ENCODE data around the gene SDK2. TPM values are rescaled to one million over a fixed set of nuclear protein-coding genes. Genes with fewer than 3 reads are reported as not detected.

Gene SDK2
- total and polyA plus RNA-seq, 2 of the 8 experiments (the other 6 are each of a cell fraction or from before 2014, with no cell fraction given), result 3.9 to 4.1 TPM

DNA sequence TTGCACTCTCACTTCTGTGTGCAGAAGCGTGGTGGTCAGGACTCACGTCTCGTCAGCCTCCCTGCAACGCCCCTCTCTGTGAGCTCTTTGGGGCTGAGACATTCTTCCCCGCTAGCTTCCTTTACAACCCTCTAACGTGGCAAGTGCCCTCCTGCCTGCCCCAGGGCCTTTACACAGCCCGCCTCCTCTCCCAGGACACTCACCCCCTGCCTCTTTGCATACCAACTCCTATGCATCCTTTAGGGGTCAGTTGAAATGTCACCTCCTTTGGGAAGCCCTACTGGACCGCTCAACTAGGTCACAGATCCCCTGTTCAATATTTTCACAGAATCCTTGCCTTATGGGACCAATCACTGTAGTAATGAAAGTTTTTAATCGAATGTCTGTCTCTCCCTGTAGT, 61.4 kb downstream of the SDK2 start (continued):
- TF ChIP-seq CREB1 (IDR thresholded peaks at IDR 0.05) (no peak), SP1 (IDR thresholded peaks at IDR 0.05; ENCODE audit: low read depth, low read length) (no peak), RBBP5 (IDR thresholded peaks at IDR 0.05; ENCODE audit: borderline replicate concordance, low read depth, low read length) (no peak), POU5F1 (IDR thresholded peaks at IDR 0.05; ENCODE audit: low read depth, low read length) (no peak), GABPA (IDR thresholded peaks at IDR 0.05; ENCODE audit: borderline replicate concordance, insufficient read depth, low read length) (no peak), SAP30 (IDR thresholded peaks at IDR 0.05; ENCODE audit: insufficient read depth, insufficient replicate concordance, low read length) (no peak)
